ENCODE measurements around the gene IGF1R. TPM values are rescaled to one million over a fixed set of nuclear protein-coding genes. Genes with fewer than 3 reads are reported as not detected.
"Not testable (repeated sequence)": the region's sequence is repeated elsewhere in the genome, so short reads cannot be mapped to it uniquely, and the experiment has no call there.

IGF1R gene
- total RNA-seq, result 21.2 TPM

- peak; percentile 91 for ATAC-seq
Observed at GRCh38 chr15:98647774-98648653, at the start of gene IGF1R. IGF1R (plus strand) TSS chr15:98648539; CDS start chr15:98649582, 1,043 bp downstream.

- ATAC-seq, result peak; percentile 66
Observed at GRCh38 chr15:98599909-98600691, 48.2 kb upstream of the IGF1R start.

- ATAC-seq, result no peak
Observed at GRCh38 chr15:98604983-98605382, 43.4 kb upstream of the IGF1R start.

GRCh38 chr15:98609144-98609852 is 39.0 kb upstream of the IGF1R start:
- peak; percentile 22 for ATAC-seq

GRCh38 chr15:98610991-98611390 is 37.3 kb upstream of the IGF1R start:
- no peak for ATAC-seq

GRCh38 chr15:98611808-98612207 is 36.5 kb upstream of the IGF1R start:
- no peak for ATAC-seq

- no peak for ATAC-seq
Observed at GRCh38 chr15:98612490-98613110, 35.7 kb upstream of the IGF1R start.

- ATAC-seq, result no peak
Observed at GRCh38 chr15:98614681-98615080, 33.7 kb upstream of the IGF1R start.

GRCh38 chr15:98616397-98616796 is 31.9 kb upstream of the IGF1R start:
- no peak for ATAC-seq

GRCh38 chr15:98617328-98617980 is 30.9 kb upstream of the IGF1R start:
- no peak for ATAC-seq

- ATAC-seq, result not testable (repeated sequence)
Observed at GRCh38 chr15:98618576-98618975, 29.8 kb upstream of the IGF1R start.

- no peak for ATAC-seq
Observed at GRCh38 chr15:98620020-98620419, 28.3 kb upstream of the IGF1R start.

- ATAC-seq, result no peak
Observed at GRCh38 chr15:98621021-98621420, 27.3 kb upstream of the IGF1R start.

GRCh38 chr15:98625614-98626013 is 22.7 kb upstream of the IGF1R start:
- no peak for ATAC-seq

- no peak for ATAC-seq
Observed at GRCh38 chr15:98626153-98626552, 22.2 kb upstream of the IGF1R start.

GRCh38 chr15:98628216-98628615 is 20.1 kb upstream of the IGF1R start:
- ATAC-seq, result no peak

- no peak for ATAC-seq
Observed at GRCh38 chr15:98635848-98636247, 12.5 kb upstream of the IGF1R start.

- ATAC-seq, result no peak
Observed at GRCh38 chr15:98643115-98643514, 5.2 kb upstream of the IGF1R start.

- no peak for ATAC-seq
Observed at GRCh38 chr15:98646546-98647025, 1.8 kb upstream of the IGF1R start.

GRCh38 chr15:98647026-98647773 is 1.1 kb upstream of the IGF1R start:
- ATAC-seq, result peak; percentile 38
